ENCODE measurements around the gene FBP2. TPM values are rescaled to one million over a fixed set of nuclear protein-coding genes. Genes with fewer than 3 reads are reported as not detected.

FBP2 gene
- total RNA-seq, result not detected in 2 replicates

DNA sequence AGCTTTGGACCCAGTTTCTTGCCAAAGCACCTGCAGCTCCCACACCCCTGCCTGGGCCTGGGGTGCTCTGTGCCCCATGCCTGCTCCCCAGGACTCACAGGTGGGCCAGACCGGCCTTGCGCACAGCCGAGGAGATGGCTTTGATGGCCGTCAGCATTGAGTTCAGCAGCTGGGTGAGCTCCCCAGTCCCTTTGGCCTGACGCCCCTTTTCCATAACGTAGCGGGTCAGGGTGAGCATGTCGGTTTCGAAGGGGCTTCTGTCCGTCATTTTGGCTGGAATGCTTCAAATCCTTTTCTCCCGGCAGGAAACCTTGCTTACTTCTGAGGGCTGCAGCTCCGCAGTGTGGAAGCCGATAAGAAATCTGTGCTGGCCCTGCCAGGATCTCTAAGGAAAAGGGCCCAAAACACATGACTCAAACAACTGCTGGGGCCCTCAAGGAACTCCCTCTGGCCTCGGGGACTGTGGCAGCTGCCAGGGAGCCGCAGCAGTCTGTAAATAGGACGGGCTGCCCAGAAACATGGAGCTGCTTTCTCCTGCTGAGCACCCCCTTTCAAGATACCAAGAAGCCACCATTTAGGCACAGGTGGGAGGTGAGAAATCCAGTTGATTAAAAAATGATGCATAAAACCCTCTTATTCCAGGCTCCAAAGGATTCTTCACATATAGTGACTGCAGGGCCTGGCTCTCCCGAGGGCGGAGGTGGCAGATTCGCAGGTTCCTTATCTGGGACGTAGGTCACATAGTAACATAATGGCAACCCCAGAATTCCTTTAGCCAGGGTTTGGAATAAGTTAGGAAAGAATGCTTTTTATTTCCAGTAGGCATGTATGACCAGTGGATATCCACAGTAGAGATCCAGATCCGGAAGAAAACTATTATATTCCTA lies at the start of gene FBP2:
Gene FBP2 (minus strand): TSS at position 366 of the 887 bp plus-strand sequence. CDS start 98 bp downstream, at position 268.

DNA sequence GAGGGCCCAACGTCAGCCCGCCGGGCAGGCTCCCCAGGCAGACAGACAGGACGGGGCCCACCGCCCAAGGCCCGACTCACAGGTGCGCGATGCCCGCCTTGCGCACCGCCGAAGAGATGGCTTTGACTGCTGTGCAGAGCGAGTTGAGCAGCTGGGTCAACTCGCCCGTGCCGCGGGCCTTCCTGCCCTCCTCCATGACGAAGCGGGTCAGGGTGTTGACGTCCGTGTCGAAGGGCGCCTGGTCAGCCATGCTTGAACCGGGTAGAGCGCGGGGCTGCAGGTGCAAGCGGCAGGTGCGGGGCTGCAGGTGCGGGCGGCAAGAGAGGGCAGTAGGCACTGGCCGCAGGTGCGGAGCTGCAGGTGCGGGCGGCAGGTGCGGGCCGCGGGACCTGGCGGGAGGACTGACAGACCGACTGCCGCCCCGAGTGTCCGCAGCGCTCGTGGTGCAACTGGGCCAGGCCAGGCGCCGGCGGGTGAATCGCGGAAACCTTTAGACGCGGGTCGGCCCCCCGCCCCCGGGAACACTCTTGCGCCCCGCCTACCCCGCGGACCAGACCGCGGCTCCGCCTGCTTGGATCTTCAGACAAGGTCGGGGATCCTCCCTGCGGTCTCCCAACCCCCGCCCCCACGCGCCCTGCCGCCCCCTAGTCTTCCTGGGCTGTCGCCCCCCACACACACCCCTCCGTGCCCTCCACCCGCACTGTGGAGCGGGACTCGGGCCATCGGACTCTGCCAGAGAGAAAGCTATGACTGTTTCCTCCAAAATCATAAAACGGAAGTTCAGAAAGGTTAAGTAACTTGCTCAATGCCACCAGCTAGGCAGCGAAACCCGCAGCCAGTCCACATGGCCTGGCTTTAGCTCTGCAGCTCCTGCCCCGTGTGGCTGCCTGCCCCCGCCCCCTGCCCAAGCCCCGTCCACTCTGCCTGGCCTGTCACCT lies 45.7 kb upstream of the FBP2 start, which contains the start of gene FBP1:
Gene FBP1 (minus strand): TSS at position 458 of the 938 bp plus-strand sequence. CDS start 208 bp downstream, at position 250.

GRCh38 chr9:94554439-94555331 lies 38.9 kb downstream of the FBP2 start, which contains the start of gene PCAT7:
Gene PCAT7 (plus strand): TSS chr9:94555083.

Other genes starting within 250 kb of the FBP2 start
- gene PCAT7, start 38.7 kb downstream of the FBP2 start, total RNA-seq, result 0.07 TPM in 1 of 2 replicates, not detected in the other
- gene FBP1, start 45.7 kb upstream of the FBP2 start, total RNA-seq, result 1.6 and 13.2 TPM in 2 replicates
- 24.6 and 33.1 TPM in 2 replicates for gene AOPEP, start 132.9 kb upstream of the FBP2 start, total RNA-seq